Midbrain (tissue), 1 donor: Measurements from ENCODE around the gene OR10H4.
"Not testable (repeated sequence)": the region's sequence is repeated elsewhere in the genome, so short reads cannot be mapped to it uniquely, and the experiment has no call there.

ENCODE experiments used
- DNase-seq: peaks from one replicate; lab custom pipeline; 2025; lab: John Stamatoyannopoulos, UW

Gene OR10H4, protein sequence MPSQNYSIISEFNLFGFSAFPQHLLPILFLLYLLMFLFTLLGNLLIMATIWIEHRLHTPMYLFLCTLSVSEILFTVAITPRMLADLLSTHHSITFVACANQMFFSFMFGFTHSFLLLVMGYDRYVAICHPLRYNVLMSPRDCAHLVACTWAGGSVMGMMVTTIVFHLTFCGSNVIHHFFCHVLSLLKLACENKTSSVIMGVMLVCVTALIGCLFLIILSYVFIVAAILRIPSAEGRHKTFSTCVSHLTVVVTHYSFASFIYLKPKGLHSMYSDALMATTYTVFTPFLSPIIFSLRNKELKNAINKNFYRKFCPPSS

DNA sequence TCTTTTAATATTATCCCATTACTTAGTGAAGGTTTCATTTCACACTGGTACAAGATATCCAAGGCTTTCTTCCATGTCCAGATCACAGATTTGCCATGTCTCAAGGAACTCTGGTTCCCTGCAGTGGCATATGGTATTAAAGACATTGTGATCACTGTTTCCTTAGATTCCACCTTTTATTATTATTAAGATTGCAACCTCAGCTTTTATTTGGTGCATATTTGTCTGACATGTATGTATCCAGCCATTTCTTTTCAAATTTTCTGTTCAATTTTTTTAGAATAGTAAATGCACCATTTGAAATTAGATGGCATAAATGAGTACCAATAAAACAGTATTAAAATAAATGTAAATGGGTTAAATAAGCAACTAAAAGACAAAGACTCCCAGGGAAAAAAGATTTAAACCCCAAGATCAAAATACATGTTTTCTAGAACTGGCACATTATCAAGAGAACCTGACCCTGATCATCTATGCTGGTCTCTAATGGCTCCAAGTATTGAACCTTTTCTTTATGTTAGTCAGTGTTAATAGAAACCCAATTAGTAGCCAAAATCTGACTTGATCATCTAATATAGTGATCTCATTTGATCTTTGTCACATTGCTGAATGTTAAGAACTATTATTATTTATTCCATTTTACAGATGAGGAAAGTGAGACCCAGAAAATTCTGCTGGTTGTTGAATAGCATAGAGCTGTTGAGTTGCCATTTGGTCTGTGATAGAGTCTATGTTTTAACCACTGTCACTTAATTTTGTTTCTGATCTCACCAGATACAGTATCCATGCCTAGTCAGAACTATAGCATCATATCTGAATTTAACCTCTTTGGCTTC, at the start of gene OR10H4:
TSS of gene OR10H4 (plus strand) at position 786 of the 836 bp plus-strand sequence. CDS start at position 786, 0 bp downstream.
- DNase-seq = no peak

GRCh38 chr19:15899561-15899960, 49.2 kb upstream of the OR10H4 start:
- DNase-seq = not testable (repeated sequence)

DNA sequence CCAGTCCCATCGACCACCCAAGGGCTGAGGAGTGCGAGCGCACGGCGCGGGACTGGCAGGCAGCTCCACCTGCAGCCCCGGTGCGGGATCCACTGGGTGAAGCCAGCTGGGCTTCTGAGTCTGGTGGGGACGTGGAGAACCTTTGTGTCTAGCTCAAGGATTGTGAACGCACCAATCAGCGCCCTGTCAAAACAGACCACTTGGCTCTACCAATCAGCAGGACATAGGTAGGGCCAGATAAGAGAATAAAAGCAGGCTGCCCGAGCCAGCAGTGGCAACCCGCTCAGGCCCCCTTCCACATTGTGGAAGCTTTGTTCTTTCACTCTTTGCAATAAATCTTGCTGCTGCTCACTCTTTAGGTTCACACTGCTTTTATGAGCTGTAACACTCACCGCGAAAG, 48.8 kb upstream of the OR10H4 start:
- DNase-seq = not testable (repeated sequence)

- no peak for DNase-seq
Observed at GRCh38 chr19:15900504-15900903, 48.3 kb upstream of the OR10H4 start.

GRCh38 chr19:15902254-15902653, 46.6 kb upstream of the OR10H4 start:
- DNase-seq = no peak

DNA sequence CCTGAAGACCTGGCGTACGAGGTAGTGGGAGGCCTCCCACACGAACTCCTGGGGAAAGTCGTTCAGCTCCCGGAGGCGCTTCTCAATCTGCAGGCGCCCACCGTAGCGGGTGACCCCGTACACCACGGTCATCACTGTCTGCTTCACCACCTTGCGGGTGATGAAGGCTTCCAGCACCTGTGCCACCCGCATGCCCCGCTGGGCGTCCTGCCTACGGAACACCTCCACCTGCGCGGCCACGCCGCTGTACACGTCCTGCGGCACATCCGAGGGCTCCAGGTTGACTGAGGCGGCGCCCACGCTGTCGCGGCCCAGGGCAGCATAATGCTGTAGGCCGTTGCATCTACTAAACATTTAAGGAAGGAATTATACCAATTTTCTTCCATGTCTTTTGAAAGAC, 45.9 kb upstream of the OR10H4 start:
- not testable (repeated sequence) for DNase-seq

DNA sequence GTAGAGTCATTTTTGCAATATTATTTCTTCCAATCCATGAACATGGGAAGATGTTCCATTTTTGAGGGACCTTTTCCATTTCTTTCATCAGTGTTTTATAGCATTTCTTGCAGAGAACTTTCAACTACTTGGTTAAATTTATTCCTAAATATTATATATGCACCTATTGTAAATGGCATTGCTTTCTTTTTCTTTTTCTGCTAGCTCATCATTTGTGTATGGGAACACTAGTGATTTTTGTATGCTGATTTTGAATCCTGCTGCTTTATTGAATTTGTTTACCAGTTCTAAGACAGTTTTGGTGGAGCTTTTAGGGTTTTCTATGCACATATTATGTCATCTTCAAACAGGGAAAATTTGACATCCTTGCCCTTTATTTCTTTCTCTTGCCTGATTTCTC, 43.8 kb upstream of the OR10H4 start:
- DNase-seq = no peak

DNA sequence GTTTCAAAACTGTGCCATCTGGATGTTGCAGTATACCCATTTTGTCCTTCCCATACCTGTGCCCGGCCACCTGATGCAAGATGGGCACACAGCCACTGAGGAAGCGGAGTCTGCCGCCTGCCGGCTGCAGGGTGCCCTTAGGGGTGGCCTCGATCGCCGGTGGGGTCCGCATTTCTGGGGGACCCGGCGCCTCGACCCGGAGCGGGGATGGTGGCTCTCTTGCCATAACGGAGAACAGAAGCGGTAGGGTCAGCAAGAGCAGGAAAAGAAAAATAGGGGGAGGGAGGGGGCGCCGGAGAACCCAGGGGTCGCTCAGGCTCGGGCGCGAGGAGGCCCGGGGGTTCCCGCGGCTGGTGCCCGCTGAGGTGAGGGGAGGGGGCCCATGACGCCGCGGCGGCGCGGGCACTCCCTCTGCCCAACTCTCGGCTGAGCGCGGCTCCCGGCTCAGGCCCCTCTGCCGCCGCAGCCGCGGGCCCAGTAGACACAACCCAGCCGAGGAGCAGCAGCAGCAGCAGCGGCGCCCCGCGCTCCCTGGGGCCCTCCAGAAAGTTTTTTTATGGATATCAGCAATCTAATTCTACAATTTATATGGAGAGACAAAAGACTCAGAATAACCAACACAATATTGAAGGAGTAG, 37.1 kb upstream of the OR10H4 start:
- no peak for DNase-seq

DNA sequence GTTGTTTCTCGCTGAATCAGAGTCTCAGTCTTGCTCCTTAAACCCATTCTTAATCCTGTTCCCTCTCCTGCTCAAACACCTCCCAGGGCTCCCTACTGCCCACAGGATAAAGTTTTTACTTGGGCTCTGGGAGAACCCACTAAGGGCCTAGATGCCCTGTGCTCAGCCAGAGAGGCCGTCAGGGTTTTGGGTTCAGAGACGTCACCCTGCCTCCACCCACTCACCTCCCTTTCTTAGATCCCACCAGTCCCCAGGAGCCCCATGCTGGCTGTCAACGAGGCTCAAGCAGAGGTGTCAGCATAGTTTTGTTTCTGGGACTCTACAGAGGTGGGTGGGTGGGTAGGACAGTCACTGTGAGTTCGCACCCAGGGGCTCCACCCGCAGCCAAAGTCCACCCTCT, 35.4 kb upstream of the OR10H4 start:
- no peak for DNase-seq

GRCh38 chr19:15913830-15914229, 35.0 kb upstream of the OR10H4 start:
- no peak for DNase-seq

- no peak for DNase-seq
Observed at GRCh38 chr19:15915109-15915508, 33.7 kb upstream of the OR10H4 start.

GRCh38 chr19:15919243-15919642, 29.6 kb upstream of the OR10H4 start:
- DNase-seq = no peak

DNA sequence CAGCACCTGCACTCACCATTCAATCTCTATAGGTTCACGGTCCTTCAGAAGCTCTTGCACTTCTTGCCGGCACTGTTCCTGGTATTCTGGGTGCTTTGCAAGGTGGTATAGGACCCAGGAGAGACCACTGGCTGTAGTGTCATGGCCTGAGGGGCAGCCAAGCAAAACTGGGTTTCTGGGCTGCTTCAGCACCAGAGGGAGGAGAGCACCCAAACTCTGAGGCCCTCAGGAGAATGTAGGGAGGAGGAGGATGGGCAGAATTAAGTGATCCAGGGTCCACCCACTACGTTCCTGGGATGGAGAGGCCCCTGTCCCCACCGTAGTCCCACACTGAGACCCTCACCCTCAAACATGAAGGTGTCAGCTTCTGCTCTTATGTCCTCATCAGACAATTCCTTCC, 26.8 kb upstream of the OR10H4 start:
- DNase-seq = no peak

GRCh38 chr19:15923702-15924101, 25.1 kb upstream of the OR10H4 start:
- no peak for DNase-seq

- DNase-seq = no peak
Observed at GRCh38 chr19:15926484-15926883, 22.3 kb upstream of the OR10H4 start.

DNA sequence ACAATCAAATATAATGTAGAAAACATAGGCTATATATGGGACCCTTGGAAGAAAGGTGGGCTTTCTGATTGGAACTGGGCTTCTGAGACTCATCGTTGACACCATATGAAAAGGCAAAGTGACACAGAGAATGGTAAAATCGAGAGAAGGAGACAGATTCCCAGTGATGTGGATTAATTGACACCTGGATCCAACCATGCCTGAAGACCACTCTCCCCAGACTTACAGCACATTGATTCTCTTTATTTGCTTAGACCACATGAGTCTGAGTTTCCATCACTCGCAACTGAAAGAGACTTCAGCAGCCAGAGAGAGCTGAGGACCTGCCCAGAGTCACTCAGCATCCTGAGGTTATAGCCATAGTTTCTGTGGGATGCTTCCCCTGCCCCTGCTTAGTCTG, 20.5 kb upstream of the OR10H4 start:
- no peak for DNase-seq

DNA sequence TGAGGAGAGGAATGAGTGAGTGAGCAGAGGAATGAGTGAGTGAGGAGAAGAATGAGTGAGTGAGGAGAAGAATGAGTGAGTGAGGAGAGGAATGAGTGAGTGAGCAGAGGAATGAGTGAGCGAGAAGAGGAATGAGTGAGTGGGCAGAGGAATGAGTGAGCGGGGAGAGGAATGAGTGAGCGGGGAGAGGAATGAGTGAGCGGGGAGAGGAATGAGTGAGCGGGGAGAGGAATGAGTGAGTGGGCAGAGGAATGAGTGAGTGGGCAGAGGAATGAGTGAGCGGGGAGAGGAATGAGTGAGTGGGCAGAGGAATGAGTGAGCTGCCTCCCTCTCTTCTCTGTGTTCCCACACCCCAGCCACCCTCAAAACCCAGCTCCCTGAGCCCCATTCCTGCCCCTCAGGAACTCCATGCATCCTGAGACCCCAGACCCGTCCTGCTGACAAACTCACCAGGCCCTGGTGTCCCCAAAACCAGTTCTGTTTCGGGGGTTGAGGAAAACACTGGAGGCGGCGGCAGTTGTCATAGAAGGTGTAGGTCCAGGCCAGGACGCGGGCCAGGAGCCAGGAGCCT, 15.0 kb upstream of the OR10H4 start:
- peak; percentile 31 for DNase-seq

DNA sequence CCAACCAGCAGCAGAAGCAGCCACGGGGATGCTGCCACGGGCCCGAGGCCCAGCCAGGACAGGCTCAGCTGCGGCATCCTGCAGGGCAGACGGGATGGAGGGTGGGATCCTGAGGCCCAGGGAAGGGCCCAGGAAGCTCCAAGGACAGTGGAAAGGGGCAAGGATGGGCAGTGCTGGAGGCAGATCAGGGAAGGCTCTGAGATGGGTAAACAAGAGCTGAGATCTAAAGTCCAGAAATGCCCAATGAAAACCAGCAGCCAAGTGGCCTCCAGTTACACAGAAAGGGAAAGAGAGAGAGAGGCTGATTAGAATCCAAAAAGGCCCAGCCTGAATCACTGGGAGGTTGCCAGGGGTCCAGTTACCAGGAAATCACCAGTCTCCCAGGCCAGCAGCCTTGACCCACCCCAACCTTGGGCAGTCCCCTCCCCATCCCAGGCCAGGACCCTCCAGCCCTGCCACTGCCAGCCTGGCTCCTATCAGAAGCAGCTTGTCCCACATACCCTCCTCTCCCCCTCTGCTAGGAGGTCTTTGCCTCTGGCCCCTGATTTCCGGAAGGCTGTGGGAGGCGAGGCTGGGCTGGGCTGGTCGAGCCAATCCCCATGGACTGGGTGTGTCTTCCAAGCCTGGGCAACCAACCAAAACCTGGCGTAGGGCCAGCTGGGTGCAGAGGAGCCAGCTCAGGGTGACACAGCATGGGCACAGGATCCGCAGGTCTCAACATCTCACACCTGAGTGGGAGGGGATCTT, 14.3 kb upstream of the OR10H4 start, which contains the start of gene CYP4F11:
TSS of gene CYP4F11 (minus strand) at position 198 of the 747 bp plus-strand sequence. CDS start at position 77, 121 bp downstream.
- peak; percentile 63 for DNase-seq

GRCh38 chr19:15935167-15935702, 13.6 kb upstream of the OR10H4 start:
- peak; percentile 36 for DNase-seq

DNA sequence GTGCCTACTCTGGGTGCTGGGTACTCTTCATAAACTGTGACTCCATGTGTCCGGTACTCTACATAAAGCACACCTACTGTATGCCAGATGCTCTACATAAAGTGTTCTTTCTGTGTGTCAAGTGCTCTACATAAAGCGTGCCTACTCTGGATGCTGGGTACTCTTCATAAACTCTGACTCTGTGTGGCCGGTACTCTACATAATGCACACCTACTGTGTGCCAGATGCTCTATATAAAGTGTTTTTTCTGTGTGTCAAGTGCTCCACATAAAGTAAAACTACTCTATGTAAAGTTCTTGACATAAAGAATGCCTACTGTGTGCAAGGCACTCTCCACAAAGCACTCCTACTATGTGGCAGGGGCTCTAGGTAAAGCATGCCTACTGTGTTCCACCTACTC, 12.6 kb upstream of the OR10H4 start:
- no peak for DNase-seq

DNA sequence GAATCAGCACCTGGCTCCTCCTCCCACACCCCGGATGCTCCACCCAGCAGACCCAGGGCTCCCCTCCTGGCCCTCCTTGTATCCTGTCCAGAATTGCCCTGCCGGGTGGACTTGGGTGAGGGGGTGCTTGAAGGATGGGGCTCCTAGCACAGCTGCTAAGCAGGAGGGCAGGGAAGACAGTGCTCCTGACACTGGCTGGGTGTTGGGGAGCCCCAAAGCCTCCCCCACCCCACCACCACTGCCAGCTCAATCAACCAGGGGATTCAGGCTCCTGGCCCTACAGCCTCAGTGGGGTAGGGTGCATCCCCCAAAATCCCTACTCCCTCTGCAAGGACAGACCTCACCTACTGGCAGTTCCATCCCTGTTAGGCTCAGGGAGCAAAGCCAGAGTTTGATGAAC, 11.9 kb upstream of the OR10H4 start:
- no peak for DNase-seq
